HepG2 (cell line): Measurements from ENCODE around the gene ZNF554. TPM values are rescaled to one million over a fixed set of nuclear protein-coding genes. Genes with fewer than 3 reads are reported as not detected.

Experiments
- ATAC-seq: fragments of 200-7000 bp; cut with Tn5 transposase; 3 replicates; pipeline ENCODE4 v1.9.1; 2020; ENCODE audit warnings: mild to moderate bottlenecking, moderate library complexity
- BruUV-seq: library from RNA; stranded (reverse); fragments of 400-500 nt; replicated peaks from 2 replicates; lab custom pipeline; 2021; lab: Mats Ljungman, UMichigan
- CTCF ChIA-PET: fragments of 300-600 bp; formaldehyde crosslinking; extraction: SDS; loops from one replicate; lab custom pipeline; 2021; ENCODE audit warnings: low total read pairs, inconsistent platforms, low intra/inter-chr PET ratio; lab: Yijun Ruan, JAX
- POLR2A ChIA-PET: fragments of 350-600 bp; sonication (Branson Sonifier 250); formaldehyde crosslinking; loops from one replicate; lab custom pipeline; 2020; ENCODE audit warnings: antibody characterized with exemption, inconsistent platforms; lab: Yijun Ruan, JAX
- DNase-seq: peaks from one replicate; pipeline ENCODE4 v3.0.0-alpha.2; 2015; ENCODE audit warnings: low spot score
- FAIRE-seq: peaks from 3 replicates; lab custom pipeline; 2011; peaks lifted over from hg19 to GRCh38; lab: Jason Lieb, UNC
- H2AFZ ChIP-seq: one replicate; pipeline ENCODE4 v1.6.1; 2011; ENCODE audit warnings: low read length, inconsistent platforms
- H3K27ac ChIP-seq: fragments of 300-600 bp; 3 replicates; pipeline ENCODE4 v1.8.0; 2011; ENCODE audit warnings: mixed run types, mild to moderate bottlenecking, mixed read lengths, low read length, inconsistent platforms; ENCODE audit not compliant: insufficient read depth; ENCODE audit errors: extremely low read length
- H3K27me3 ChIP-seq, 2 experiments: fragments of 200-600 bp in 1 of 2; 2 replicates in 1 of 2; 3 replicates in 1 of 2; pipeline versions ENCODE4 v1.6.0 to v1.8.0; 2011; ENCODE audit warnings: low read length in 2 of 2, mild to moderate bottlenecking in 2 of 2, moderate library complexity in 2 of 2, inconsistent platforms in 1 of 2; ENCODE audit not compliant: insufficient read depth in 2 of 2, control insufficient read depth in 1 of 2
- H3K36me3 ChIP-seq, 2 experiments: fragments of 200-600 bp in 1 of 2; replicated peaks in 1 of 2; 2 replicates in 1 of 2; 3 replicates in 1 of 2; pipeline versions ENCODE4 v1.5.1 to v1.8.0; 2011; ENCODE audit warnings: low read length in 2 of 2, inconsistent platforms in 1 of 2; ENCODE audit not compliant: insufficient read depth in 2 of 2, control insufficient read depth in 1 of 2
- H3K4me1 ChIP-seq: 2 replicates; pipeline ENCODE4 v1.5.1; 2012; ENCODE audit warnings: low read length, inconsistent platforms; ENCODE audit not compliant: insufficient read depth
- H3K4me2 ChIP-seq: 2 replicates; pipeline ENCODE4 v1.6.0; 2011; ENCODE audit warnings: low read depth, low read length, inconsistent platforms
- H3K4me3 ChIP-seq, 3 experiments: fragments of 200-600 bp in 1 of 3; sonication (generic), shearing (Covaris generic) in 1 of 3; replicated peaks in 1 of 3; 2 replicates each; pipeline ENCODE4 v1.5.1; 2011 to 2016; ENCODE audit warnings: low read length in 3 of 3, inconsistent platforms in 2 of 3, low read depth in 2 of 3, mild to moderate bottlenecking in 2 of 3, control low read depth in 1 of 3, mixed read lengths in 1 of 3; ENCODE audit not compliant: insufficient read depth in 1 of 3
- H3K79me2 ChIP-seq: one replicate; pipeline ENCODE4 v1.6.1; 2011; ENCODE audit warnings: low read length, inconsistent platforms; ENCODE audit not compliant: insufficient read depth
- H3K9ac ChIP-seq: 2 replicates; pipeline ENCODE4 v1.6.0; 2011; ENCODE audit warnings: mild to moderate bottlenecking, low read depth, low read length, inconsistent platforms; ENCODE audit not compliant: insufficient read depth
- H3K9me3 ChIP-seq: 2 replicates; pipeline ENCODE4 v1.5.1; 2012; ENCODE audit warnings: mild to moderate bottlenecking, low read length
- H4K20me1 ChIP-seq: 2 replicates; pipeline ENCODE4 v1.6.0; 2011; ENCODE audit warnings: inconsistent platforms, mild to moderate bottlenecking, low read length, moderate library complexity; ENCODE audit not compliant: insufficient read depth
- ETS1 ChIP-seq: sonication (generic); formaldehyde crosslinking; IDR thresholded peaks from 2 replicates; pipeline ENCODE4 v1.4.0; 2020; ENCODE audit warnings: missing genetic modification reagents
- HHEX ChIP-seq: IDR thresholded peaks from 2 replicates; pipeline ENCODE4 v1.6.1; 2016; ENCODE audit warnings: control low read depth
- HNF4G ChIP-seq, 2 experiments: sonication (generic) in 1 of 2; formaldehyde crosslinking in 1 of 2; IDR thresholded peaks; 2 replicates each; pipeline versions ENCODE4 v1.4.0 to v1.6.1; 2011 to 2020; ENCODE audit warnings: borderline replicate concordance in 2 of 2, low read depth in 2 of 2, mild to moderate bottlenecking in 2 of 2, low read length in 1 of 2, missing genetic modification reagents in 1 of 2, moderate library complexity in 1 of 2
- MLX ChIP-seq: IDR thresholded peaks from 2 replicates; pipeline ENCODE4 v1.6.1; 2016
- NPAS2 ChIP-seq: sonication (generic); formaldehyde crosslinking; IDR thresholded peaks from 2 replicates; pipeline ENCODE4 v1.8.0; 2022; ENCODE audit warnings: mild to moderate bottlenecking, missing genetic modification reagents, borderline replicate concordance
- RBFOX2 ChIP-seq: fragments of 200-400 bp; formaldehyde crosslinking; IDR thresholded peaks from 2 replicates; pipeline ENCODE4 v1.6.1; 2017; ENCODE audit warnings: low read depth, mild to moderate bottlenecking, low read length
- SIX4 ChIP-seq: sonication (generic); formaldehyde crosslinking; IDR thresholded peaks from 2 replicates; pipeline ENCODE4 v1.4.0; 2020; ENCODE audit warnings: missing genetic modification reagents
- TOE1 ChIP-seq: sonication (generic); formaldehyde crosslinking; IDR thresholded peaks from 2 replicates; pipeline ENCODE4 v1.4.0; 2020; ENCODE audit warnings: mild to moderate bottlenecking, missing genetic modification reagents
- ZBTB2 ChIP-seq: sonication (generic); formaldehyde crosslinking; IDR thresholded peaks from 2 replicates; pipeline ENCODE4 v1.8.0; 2022; ENCODE audit warnings: low read depth, missing genetic modification reagents
- ZBTB44 ChIP-seq: sonication (generic); formaldehyde crosslinking; IDR thresholded peaks from 2 replicates; pipeline ENCODE4 v1.4.0; 2020; ENCODE audit warnings: missing genetic modification reagents
- ZNF138 ChIP-seq: sonication (generic); formaldehyde crosslinking; IDR thresholded peaks from 2 replicates; pipeline ENCODE4 v1.5.0; 2020; ENCODE audit warnings: mild to moderate bottlenecking, low read depth, missing genetic modification reagents
- ZNF337 ChIP-seq: sonication (generic); formaldehyde crosslinking; IDR thresholded peaks from 2 replicates; pipeline ENCODE4 v1.5.1; 2020; ENCODE audit warnings: missing genetic modification reagents, low read depth, mild to moderate bottlenecking, borderline replicate concordance
- ZNF432 ChIP-seq: sonication (generic); formaldehyde crosslinking; IDR thresholded peaks from 2 replicates; pipeline ENCODE4 v1.5.0; 2020; ENCODE audit warnings: missing genetic modification reagents, mild to moderate bottlenecking, borderline replicate concordance
- ZNF556 ChIP-seq: sonication (generic); formaldehyde crosslinking; IDR thresholded peaks from 2 replicates; pipeline ENCODE4 v1.4.0; 2020; ENCODE audit warnings: mild to moderate bottlenecking, missing genetic modification reagents, borderline replicate concordance
- WGBS: methylation state at CpG from one replicate; pipeline ENCODE4 v1.1.6; 2017; ENCODE audit warnings: low lambda C conversion rate; 5-methylcytosine and 5-hydroxymethylcytosine counted together
- in situ Hi-C: cut with HindIII; loops from 2 replicates; pipeline ENCODE4 v1.10.0; 2017; ENCODE audit warnings: low pct_unique_long_range_greater_than_20kb; ENCODE audit not compliant: extremely low pct_ligation_motif_present
- intact Hi-C: fragments of 100-400 bp; cut with micrococcal nuclease; formaldehyde crosslinking; loops from one replicate; pipeline ENCODE4 v1.10.0; 2022; ENCODE audit not compliant: unreplicated experiment
- polyA plus RNA-seq, 8 experiments: library from polyadenylated mRNA; depleted of rRNA in 3 of 8; stranded (reverse) in 7 of 8; unstranded in 1 of 8; fragments of >200 nt; fragmentation: Illumina TruSeq in 4 of 8; extraction: Trizol in 4 of 8; gene quantifications; 2 replicates each; pipeline versions ENCODE4 v1.2.1 to v1.2.3, GENCODE V29; 2011 to 2016; ENCODE audit warnings: low read depth in 4 of 8, missing spikeins in 1 of 8, mixed read lengths in 1 of 8; ENCODE audit not compliant: insufficient read depth in 1 of 8
- total RNA-seq, 5 experiments: library from RNA; depleted of rRNA; stranded (reverse); fragments of >200 nt; fragmentation: Illumina TruSeq; extraction: Trizol; gene quantifications; 2 replicates each; pipeline ENCODE4 v1.2.3, GENCODE V29; 2016; ENCODE audit warnings: low read depth in 1 of 5

The ZNF554 gene
- total and polyA plus RNA-seq, 2 of the 13 experiments (the other 11 are each of a cell fraction or from before 2014, with no cell fraction given): 2.2 to 2.7 TPM

GRCh38 chr19:2800506-2800905 lies 19.2 kb upstream of the ZNF554 start:
- Histone ChIP-seq H3K9me3 (no peaks in the 10 kb centered on the region), H3K4me1 (no peaks in the 10 kb centered on the region), H3K9ac (no peak overlapping the region), H3K36me3 (peaks cover 29 to 77% of the 10 kb centered on the region in 2 experiments; a peak in 4 of 5 replicates), H3K4me3 (no peak overlapping the region), H3K4me2 (no peak overlapping the region), H2AFZ (no peak overlapping the region), H4K20me1 (no peaks in the 10 kb centered on the region), H3K79me2 (no peaks in the 10 kb centered on the region), H3K27me3 (no peaks in the 10 kb centered on the region), H3K27ac (no peak overlapping the region)
- ATAC-seq: no peak
- in situ Hi-C loops (no loop called here), intact Hi-C loops (no loop called here)
- WGBS: 99% methylated on average over 20 of the region's 22 CpGs
- no peak for DNase-seq
- TF ChIP-seq SIX4: no peak
- TF ChIP-seq RBFOX2: 0 out of 2 replicates have a peak, but pooled peaks have one; percentile 22
- CTCF ChIA-PET: no interaction called here
- no TSS peak for BruUV-seq
- POLR2A ChIA-PET: interaction anchor here (1.1 kb wide), 1 partner anchor 67 kb away, joined by 3 read pairs; the partner anchor contains the start of gene ZNF556
- FAIRE-seq: no peak

GRCh38 chr19:2802826-2803225 lies 16.8 kb upstream of the ZNF554 start:
- CTCF ChIA-PET: no interaction called here
- intact Hi-C loops: no loop called here
- no peaks in the 10 kb centered on the region for H4K20me1 ChIP-seq
- ATAC-seq (no peak), FAIRE-seq (no peak), DNase-seq (no peak)
- H3K27me3 ChIP-seq: no peaks in the 10 kb centered on the region
- no peaks in the 10 kb centered on the region for H3K4me1 ChIP-seq
- no peaks in the 10 kb centered on the region for H3K79me2 ChIP-seq
- no peak overlapping the region for H3K27ac ChIP-seq
- BruUV-seq: no TSS peak
- no peak overlapping the region for H3K9ac ChIP-seq
- H3K4me3 ChIP-seq: no peak overlapping the region
- no peak overlapping the region for H2AFZ ChIP-seq
- H3K36me3 ChIP-seq: peaks cover 25 to 70% of the 10 kb centered on the region in 2 experiments; a peak in 3 of 5 replicates
- POLR2A ChIA-PET: no interaction called here
- in situ Hi-C loops: no loop called here
- WGBS: 95% methylated on average over 16 of the region's 17 CpGs
- no peaks in the 10 kb centered on the region for H3K9me3 ChIP-seq
- H3K4me2 ChIP-seq: no peak overlapping the region
- TF ChIP-seq HNF4G (IDR thresholded peaks at IDR 0.05; ENCODE audit: borderline replicate concordance, low read depth, low read length): no peak
- TF ChIP-seq HNF4G (CRISPR knock-in tag; IDR thresholded peaks at IDR 0.05; ENCODE audit: borderline replicate concordance, low read depth): no peak
- no peak for TF ChIP-seq ZNF337 (CRISPR knock-in tag)
- TF ChIP-seq ZNF556 (CRISPR knock-in tag): no peak
- TF ChIP-seq ETS1: no peak
- TF ChIP-seq ZNF138 (CRISPR knock-in tag): no peak
- no peak for TF ChIP-seq HHEX (CRISPR knock-in tag)
- no peak for TF ChIP-seq NPAS2
- no peak for TF ChIP-seq ZNF432 (CRISPR knock-in tag)
- no peak for TF ChIP-seq ZBTB2
- TF ChIP-seq ZBTB44 (CRISPR knock-in tag): no peak
- no peak for TF ChIP-seq TOE1
- TF ChIP-seq MLX (CRISPR knock-in tag): no peak
